Gastrocnemius medialis (tissue), 4 donors: Measurements from ENCODE around the gene ARF3. TPM values are rescaled to one million over a fixed set of nuclear protein-coding genes. Genes with fewer than 3 reads are reported as not detected.

ENCODE experiments used
- ATAC-seq, 2 donors: fragments of 150-250 bp; one replicate each; pipeline ENCODE4 v1.9.1; 2016
- DNase-seq, 2 donors: peaks; one replicate each; pipeline ENCODE4 v3.0.0-alpha.2; 2019
- H3K27ac ChIP-seq, 4 donors: fragments of 200-600 bp; sonication (generic); 1 replicate in 1 of 4; 2 replicates in 3 of 4; pipeline ENCODE4 v1.5.1; 2016 to 2018; ENCODE audit warnings: mild to moderate bottlenecking in 2 of 4, moderate library complexity in 1 of 4
- H3K27me3 ChIP-seq, 3 donors: fragments of 200-600 bp; sonication (generic) in 2 of 3; 1 replicate in 1 of 3; 2 replicates in 2 of 3; pipeline versions ENCODE4 v1.5.1 to v1.6.0; 2016 to 2019; ENCODE audit warnings: mild to moderate bottlenecking in 1 of 3, moderate library complexity in 1 of 3
- H3K36me3 ChIP-seq, 2 donors: fragments of 200-600 bp; sonication (generic) in 1 of 2; one replicate each; pipeline ENCODE4 v1.5.1; 2017 to 2018
- H3K4me1 ChIP-seq, 2 donors: fragments of 200-600 bp; sonication (generic) in 1 of 2; one replicate each; pipeline ENCODE4 v1.5.1; 2016 to 2017; ENCODE audit warnings: mild to moderate bottlenecking in 2 of 2
- H3K4me3 ChIP-seq, 4 donors: fragments of 200-600 bp; sonication (generic) in 3 of 4; 1 replicate in 1 of 4; 2 replicates in 3 of 4; pipeline ENCODE4 v1.5.1; 2016 to 2019; ENCODE audit warnings: mild to moderate bottlenecking in 2 of 4
- H3K9me3 ChIP-seq, 3 donors: fragments of 200-600 bp; sonication (generic) in 2 of 3; 1 replicate in 1 of 3; 2 replicates in 2 of 3; pipeline ENCODE4 v1.5.1; 2016 to 2019
- POLR2A ChIP-seq, 2 donors: fragments of 450-650 bp; IDR thresholded peaks; one replicate each; pipeline ENCODE4 v1.6.1; 2017; ENCODE audit warnings: antibody characterized with exemption in 2 of 2, mild to moderate bottlenecking in 2 of 2, moderate library complexity in 2 of 2
- in situ Hi-C, 4 donors: fragments of 200-750 bp; cut with MboI; loops; one replicate each; pipeline versions ENCODE4 v1.15.0 to v1.8.0; 2017; ENCODE audit warnings: low sequenced_read_pairs in 4 of 4
- intact Hi-C: fragments of 100-400 bp; cut with DNase I; formaldehyde crosslinking; loops from one replicate; pipeline ENCODE4 v1.15.1; 2023; ENCODE audit warnings: low total_unique reads
- total RNA-seq, 4 donors: library from RNA; depleted of rRNA; stranded (reverse); fragments of >200 nt; gene quantifications; one replicate each; pipeline versions ENCODE4 v1.1.0 to v1.2.3, GENCODE V29; 2016
- TF ChIP-seq, protein P1 (sequence below), 5 experiments: fragments of 450-650 bp in 3 of 5; fragments of 200-600 bp in 2 of 5; sonication (generic) in 2 of 5; IDR thresholded peaks in 4 of 5; conservative IDR thresholded peaks in 1 of 5; 1 replicate in 4 of 5; 2 replicates in 1 of 5; pipeline ENCODE4 v1.5.1; 2016 to 2019; ENCODE audit warnings: antibody characterized with exemption in 5 of 5, mild to moderate bottlenecking in 3 of 5, moderate library complexity in 3 of 5

The ARF3 gene
- total RNA-seq, 4 donors from 2014 or later, result 4.9 to 17.2 (median 13.5) TPM

DNA sequence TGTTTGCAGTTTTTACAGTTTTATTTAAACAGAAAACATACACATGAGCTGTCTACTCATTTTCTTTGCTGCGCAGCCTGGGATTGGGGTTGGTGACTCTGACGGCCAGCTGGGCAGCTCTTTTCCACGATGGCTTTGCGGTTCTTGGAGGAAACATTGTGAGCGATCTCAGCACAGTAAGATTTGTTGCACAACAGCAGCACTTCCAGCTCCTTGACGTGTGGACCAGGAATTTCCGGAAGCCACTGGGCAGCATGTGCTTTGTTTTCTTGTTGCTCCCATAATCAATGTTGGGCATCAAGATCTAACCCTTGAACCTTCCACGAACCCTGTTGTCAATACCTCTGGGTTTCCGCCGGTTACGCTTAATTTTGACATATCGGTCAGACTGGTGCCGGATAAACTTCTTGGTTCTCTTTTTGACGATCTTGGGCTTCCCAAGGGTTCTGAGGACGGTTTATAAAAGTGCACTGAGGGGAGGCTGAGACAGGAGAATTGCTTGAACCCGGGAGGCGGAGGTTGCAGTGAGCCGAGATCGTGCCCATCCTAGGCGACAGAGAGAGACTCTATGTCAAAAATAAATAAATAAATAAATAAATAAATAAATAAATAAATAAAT is 53.8 kb downstream of the ARF3 start:
- no peak for DNase-seq
- Histone ChIP-seq H3K27ac (no peak overlapping the region), H3K36me3 (no peaks in the 10 kb centered on the region), H3K4me3 (peak overlapping the region in 1 of 4 donors; percentile 53), H3K27me3 (peaks cover 0 to 8% (median 4%) of the 10 kb centered on the region in 3 donors), H3K4me1 (peaks cover 0 to 4% of the 10 kb centered on the region in 2 donors), H3K9me3 (no peaks in the 10 kb centered on the region)
- in situ Hi-C loops, result no loop called here
- intact Hi-C loops, result no loop called here
- no peak for ATAC-seq
- no peak for TF ChIP-seq POLR2A (IDR thresholded peaks at IDR 0.05)
- TF ChIP-seq, protein P1, sequence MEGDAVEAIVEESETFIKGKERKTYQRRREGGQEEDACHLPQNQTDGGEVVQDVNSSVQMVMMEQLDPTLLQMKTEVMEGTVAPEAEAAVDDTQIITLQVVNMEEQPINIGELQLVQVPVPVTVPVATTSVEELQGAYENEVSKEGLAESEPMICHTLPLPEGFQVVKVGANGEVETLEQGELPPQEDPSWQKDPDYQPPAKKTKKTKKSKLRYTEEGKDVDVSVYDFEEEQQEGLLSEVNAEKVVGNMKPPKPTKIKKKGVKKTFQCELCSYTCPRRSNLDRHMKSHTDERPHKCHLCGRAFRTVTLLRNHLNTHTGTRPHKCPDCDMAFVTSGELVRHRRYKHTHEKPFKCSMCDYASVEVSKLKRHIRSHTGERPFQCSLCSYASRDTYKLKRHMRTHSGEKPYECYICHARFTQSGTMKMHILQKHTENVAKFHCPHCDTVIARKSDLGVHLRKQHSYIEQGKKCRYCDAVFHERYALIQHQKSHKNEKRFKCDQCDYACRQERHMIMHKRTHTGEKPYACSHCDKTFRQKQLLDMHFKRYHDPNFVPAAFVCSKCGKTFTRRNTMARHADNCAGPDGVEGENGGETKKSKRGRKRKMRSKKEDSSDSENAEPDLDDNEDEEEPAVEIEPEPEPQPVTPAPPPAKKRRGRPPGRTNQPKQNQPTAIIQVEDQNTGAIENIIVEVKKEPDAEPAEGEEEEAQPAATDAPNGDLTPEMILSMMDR (IDR thresholded peaks at IDR 0.05 in 4 of 5, conservative IDR thresholded peaks at IDR 0.05 in 1 of 5), result no peak

DNA sequence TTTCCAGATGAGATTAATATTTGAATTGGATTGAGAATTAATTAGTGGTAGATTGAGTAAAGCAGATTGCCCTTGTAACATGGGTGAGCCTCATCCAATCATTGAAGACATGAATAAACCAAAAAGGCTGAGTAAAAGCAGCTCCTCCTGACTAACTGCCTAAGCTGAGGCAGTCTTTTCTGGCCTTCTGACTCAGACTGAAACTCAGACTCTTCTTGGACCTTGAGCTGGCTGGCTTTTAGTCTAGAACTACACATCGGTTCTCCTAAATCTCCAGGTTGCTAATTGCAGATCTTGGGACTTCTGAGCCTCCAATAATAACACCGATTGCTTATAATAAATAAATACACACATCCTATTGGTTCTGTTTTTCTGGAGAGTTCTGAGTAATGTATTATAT is 56.0 kb downstream of the ARF3 start:
- no peak for TF ChIP-seq POLR2A (IDR thresholded peaks at IDR 0.05)
- TF ChIP-seq, protein P1 (IDR thresholded peaks at IDR 0.05 in 4 of 5, conservative IDR thresholded peaks at IDR 0.05 in 1 of 5), result no peak
- H3K4me1 ChIP-seq, result peaks cover 0 to 4% of the 10 kb centered on the region in 2 donors
- no peaks in the 10 kb centered on the region for H3K9me3 ChIP-seq
- in situ Hi-C loops (no loop called here), intact Hi-C loops (no loop called here)
- no peaks in the 10 kb centered on the region for H3K36me3 ChIP-seq
- H3K27ac ChIP-seq, result no peak overlapping the region
- H3K4me3 ChIP-seq, result no peak overlapping the region
- ATAC-seq, result no peak
- H3K27me3 ChIP-seq, result peaks cover 0 to 8% (median 4%) of the 10 kb centered on the region in 3 donors
- DNase-seq, result no peak

DNA sequence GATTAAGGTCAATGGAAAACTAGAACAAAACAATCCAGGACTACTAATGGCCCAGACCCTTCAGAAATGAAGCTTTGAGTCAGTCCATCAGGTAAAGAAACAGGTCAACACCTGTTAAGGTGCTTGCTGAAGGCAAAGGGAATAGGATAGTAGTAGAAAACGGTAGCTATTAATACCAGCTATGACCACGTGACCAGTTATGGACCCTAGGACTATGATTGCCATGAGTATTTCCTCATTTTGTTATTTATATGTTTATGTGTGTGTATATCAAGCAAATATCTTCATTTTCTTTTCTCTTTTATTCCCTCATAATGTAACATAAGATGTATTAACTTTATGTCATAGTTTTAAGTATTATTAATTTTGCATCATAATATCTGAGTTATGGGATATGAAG is 57.6 kb downstream of the ARF3 start:
- Histone ChIP-seq H3K27me3 (peaks cover 0 to 8% (median 7%) of the 10 kb centered on the region in 3 donors), H3K36me3 (no peaks in the 10 kb centered on the region), H3K27ac (no peak overlapping the region), H3K4me1 (peaks cover 0 to 4% of the 10 kb centered on the region in 2 donors), H3K4me3 (no peak overlapping the region), H3K9me3 (no peaks in the 10 kb centered on the region)
- no peak for TF ChIP-seq POLR2A (IDR thresholded peaks at IDR 0.05)
- TF ChIP-seq, protein P1 (IDR thresholded peaks at IDR 0.05 in 4 of 5, conservative IDR thresholded peaks at IDR 0.05 in 1 of 5), result no peak
- intact Hi-C loops (no loop called here), in situ Hi-C loops (no loop called here)
- ATAC-seq, result no peak
- DNase-seq, result no peak

DNA sequence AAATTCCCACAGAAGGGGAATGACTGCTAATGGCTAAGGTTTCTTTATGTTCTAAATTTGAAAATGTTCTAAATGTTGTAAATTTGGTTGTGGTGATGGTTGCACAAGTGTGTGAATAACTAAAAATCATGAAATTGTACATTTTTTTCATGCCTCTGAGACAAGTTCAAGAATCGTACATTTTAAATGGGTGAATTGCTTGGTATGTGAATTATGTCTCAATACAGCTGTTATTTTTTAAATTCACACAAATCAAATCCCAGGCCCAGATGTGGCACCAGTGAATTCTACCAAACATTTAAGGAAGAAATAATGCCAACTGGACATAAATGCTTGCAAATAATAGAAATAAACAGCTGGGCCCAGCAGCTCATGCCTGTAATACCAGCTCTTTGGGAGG is 63.0 kb downstream of the ARF3 start:
- no peak overlapping the region for H3K4me3 ChIP-seq
- no peak for ATAC-seq
- H3K27me3 ChIP-seq, result peaks cover 7 to 10% (median 7%) of the 10 kb centered on the region in 3 donors
- H3K36me3 ChIP-seq, result no peaks in the 10 kb centered on the region
- in situ Hi-C loops, result no loop called here
- intact Hi-C loops, result no loop called here
- no peaks in the 10 kb centered on the region for H3K4me1 ChIP-seq
- H3K9me3 ChIP-seq, result no peaks in the 10 kb centered on the region
- no peak for DNase-seq
- no peak overlapping the region for H3K27ac ChIP-seq
- TF ChIP-seq POLR2A (IDR thresholded peaks at IDR 0.05), result no peak
- TF ChIP-seq, protein P1 (IDR thresholded peaks at IDR 0.05 in 4 of 5, conservative IDR thresholded peaks at IDR 0.05 in 1 of 5), result no peak
